Lower leg skin (tissue), 3 donors: Measurements from ENCODE around the gene FN1.

Source experiments
- CTCF ChIP-seq, 3 donors: fragments of 450-650 bp; IDR thresholded peaks; one replicate each; pipeline ENCODE4 v1.5.1; 2016; ENCODE audit warnings: antibody characterized with exemption in 3 of 3, mild to moderate bottlenecking in 3 of 3, moderate library complexity in 2 of 3
- POLR2A ChIP-seq, 2 donors: fragments of 450-650 bp; IDR thresholded peaks; one replicate each; pipeline ENCODE4 v1.6.1; 2016 to 2017; ENCODE audit warnings: antibody characterized with exemption in 2 of 2, mild to moderate bottlenecking in 1 of 2, moderate library complexity in 1 of 2

GRCh38 chr2:215382011-215382410, 53.9 kb downstream of the FN1 start:
- TF ChIP-seq CTCF (IDR thresholded peaks at IDR 0.05) (no peak), POLR2A (IDR thresholded peaks at IDR 0.05) (no peak)
